NCI-H2081 treated with DMSO at 0.1 percent for 48 hours (cell line): Measurements from ENCODE around the gene FAM200B.

Experiments
- DNase-seq: peaks from one replicate; lab custom pipeline; 2025; lab: John Stamatoyannopoulos, UW

Gene FAM200B

GRCh38 chr4:15681372-15682241 lies at the start of gene FAM200B:
Gene FAM200B (plus strand): TSS chr4:15681827. CDS start chr4:15686978, 5,151 bp downstream.
- peak; percentile 98 for DNase-seq

DNA sequence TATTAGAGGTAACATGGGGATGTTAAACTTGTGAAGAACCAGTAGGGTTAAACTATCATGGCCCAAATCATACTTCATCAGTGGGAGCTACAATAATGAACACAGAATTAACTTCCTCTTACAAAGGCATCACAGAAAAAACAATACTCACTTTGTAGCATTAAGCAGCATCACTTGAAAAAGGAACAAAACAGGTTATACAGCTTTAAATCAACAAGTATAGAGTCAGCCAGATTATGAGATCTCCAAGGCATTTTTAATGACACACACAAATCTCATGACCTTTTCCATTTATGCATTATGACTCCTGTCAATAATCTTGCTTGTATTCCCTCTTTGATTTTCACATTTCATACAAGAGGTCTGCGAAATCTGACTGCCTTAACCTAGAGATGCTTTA lies 44.8 kb upstream of the FAM200B start:
- no peak for DNase-seq

DNA sequence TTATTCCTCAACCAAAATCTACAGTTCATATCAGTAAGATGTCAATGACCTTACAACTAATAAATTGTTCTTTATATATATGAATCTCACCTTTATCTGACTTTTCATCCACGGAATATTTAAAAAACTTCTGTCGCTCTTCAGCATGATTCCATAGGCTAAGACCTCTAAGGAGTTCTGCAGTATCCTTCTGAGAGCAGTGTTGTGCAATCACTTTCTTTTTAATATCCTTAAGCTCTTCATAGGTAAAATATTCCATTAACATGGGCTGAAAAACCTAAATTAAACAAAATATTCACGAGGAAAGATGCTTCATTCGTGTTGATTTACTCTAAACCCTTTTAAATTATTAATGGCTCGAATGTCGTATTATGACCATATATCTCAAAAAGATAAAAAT lies 43.2 kb upstream of the FAM200B start:
- DNase-seq, result no peak

GRCh38 chr4:15648600-15648999 lies 33.0 kb upstream of the FAM200B start:
- no peak for DNase-seq

- DNase-seq, result peak; percentile 35
Measured at GRCh38 chr4:15649914-15650545, 31.6 kb upstream of the FAM200B start.

DNA sequence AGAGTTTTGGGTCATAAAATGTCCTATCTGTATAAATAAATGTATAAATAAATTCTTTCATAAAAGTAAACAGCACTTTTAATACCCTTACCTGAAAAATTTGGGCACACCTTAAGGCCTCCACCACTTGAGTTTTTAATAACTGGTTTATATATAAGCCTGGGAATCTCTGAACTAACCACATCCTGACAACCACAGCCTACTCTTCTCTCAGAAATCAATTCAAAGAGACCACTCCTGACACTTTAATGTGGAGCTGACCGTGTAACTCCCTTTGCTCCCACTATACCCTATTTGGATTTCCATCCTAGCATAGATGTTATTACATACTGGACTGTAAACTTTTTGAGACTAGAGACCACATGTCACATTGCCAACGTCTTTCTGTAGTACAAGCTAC lies 30.0 kb upstream of the FAM200B start:
- DNase-seq, result no peak

DNA sequence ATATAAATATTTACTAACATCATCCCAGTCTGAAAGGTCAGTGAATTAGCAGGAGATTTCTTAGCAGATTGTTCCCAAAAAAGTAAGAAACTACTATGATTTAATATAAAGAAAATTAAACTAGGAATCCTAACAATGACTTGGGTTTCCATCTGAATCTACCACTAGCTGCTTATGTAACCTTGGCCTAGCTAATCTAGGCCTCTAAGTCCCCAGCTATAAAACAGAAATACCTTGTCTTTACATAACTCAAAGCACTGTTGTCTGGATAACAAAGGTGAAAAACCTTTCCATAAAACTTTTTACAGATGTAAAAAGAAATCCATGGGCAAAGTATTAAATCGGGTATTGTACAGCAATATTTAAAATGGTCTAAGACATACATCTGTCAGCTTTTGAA lies 29.4 kb upstream of the FAM200B start:
- no peak for DNase-seq

DNA sequence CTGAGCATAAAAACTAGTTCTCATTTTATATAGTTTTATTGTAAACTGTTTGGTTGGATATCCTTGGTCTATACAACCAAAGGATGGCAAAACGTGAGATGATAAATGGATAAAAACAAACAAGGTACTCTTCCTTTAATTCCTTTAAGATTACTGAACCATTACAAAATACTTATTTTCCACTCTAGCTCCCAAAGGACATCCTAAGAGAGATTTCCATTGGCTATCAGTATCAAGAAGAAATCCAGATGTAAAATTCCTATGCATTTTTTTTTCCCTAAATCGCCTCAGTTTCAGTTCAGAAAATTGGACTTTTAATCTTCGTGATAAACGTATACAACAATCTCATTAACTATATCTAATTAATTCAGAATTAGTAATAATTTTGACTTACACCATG lies 28.8 kb upstream of the FAM200B start:
- no peak for DNase-seq

- no peak for DNase-seq
Measured at GRCh38 chr4:15653420-15653819, 28.2 kb upstream of the FAM200B start.

DNA sequence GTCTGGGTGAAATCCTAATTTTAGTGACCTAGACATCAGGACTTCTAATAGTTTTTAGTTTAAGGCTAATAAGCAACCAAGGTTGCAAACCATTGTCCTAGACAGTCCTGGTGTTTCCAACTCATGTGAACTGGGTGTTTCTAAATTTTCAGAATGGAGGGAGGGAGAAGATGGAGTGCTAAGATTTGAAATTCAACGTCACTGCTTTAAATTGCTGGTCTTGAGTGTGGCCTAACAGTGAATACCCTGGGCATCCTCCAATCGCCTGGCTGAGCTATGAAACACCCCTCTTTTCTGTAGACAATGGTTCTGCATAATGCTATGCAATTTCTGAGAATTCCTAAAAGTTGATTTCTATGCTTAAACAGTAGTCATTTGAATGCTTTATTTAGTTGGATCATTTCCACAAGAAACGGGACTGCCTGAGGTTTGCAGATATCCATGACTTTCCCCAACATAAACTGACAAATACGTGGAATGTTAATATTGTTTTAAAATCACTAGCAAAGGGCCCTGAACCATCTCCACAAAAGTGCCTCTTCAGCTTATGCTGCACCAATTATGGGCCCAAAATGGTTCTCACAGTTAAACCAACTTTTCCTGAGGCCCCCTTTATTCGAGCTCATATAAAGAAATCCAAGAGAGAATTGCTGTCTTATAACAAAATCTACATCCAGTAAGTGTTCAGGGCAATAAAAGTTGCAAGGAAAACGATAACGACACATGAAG lies 27.6 kb upstream of the FAM200B start:
- DNase-seq, result peak; percentile 23

GRCh38 chr4:15654593-15655222 lies 26.9 kb upstream of the FAM200B start:
- DNase-seq, result no peak

GRCh38 chr4:15655223-15656037 lies 26.2 kb upstream of the FAM200B start, which contains the start of gene FBXL5:
Gene FBXL5 (minus strand): TSS chr4:15655357. CDS start chr4:15655287, 70 bp downstream.
- peak; percentile 48 for DNase-seq

DNA sequence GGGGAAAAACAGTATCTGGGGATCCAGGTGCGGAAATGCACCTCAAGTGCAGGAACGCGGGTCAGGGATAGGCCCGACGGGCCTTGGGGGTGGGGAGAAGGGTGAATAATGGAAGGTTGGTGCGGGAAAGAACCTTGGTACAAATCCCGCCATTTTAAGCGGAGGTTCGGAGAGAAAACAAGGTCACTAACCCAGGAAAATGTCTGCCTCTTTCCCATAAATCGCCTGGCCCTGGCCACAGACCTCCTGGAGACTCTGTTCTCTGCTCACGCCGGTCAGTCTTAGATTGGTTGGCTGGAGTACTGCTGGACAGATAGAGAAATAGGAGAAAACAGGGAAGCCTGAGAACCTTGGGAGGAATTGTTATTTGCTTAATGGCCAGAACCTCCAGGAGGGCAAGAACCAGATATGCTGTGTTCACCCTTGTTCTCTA lies 25.6 kb upstream of the FAM200B start:
- DNase-seq, result no peak

DNA sequence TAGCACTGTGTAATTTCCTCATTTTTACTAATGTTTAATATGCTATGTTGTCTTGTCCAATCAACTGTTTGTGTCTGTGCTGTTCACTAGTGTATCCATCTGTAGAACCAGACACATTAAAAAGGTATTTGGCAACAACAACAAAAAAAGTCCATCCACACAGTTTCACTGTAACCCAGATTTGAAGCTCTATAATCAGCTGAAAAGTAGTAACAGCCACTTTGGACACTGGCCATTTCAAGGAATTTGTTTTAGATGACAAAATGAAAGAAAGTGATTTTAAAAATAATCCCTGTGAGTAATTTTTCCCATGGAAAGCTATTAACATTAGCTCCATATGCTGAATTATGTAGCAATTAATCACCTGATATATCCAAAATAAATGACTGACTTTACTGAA lies 24.3 kb upstream of the FAM200B start:
- DNase-seq, result no peak

- no peak for DNase-seq
Measured at GRCh38 chr4:15658136-15658770, 23.4 kb upstream of the FAM200B start.

DNA sequence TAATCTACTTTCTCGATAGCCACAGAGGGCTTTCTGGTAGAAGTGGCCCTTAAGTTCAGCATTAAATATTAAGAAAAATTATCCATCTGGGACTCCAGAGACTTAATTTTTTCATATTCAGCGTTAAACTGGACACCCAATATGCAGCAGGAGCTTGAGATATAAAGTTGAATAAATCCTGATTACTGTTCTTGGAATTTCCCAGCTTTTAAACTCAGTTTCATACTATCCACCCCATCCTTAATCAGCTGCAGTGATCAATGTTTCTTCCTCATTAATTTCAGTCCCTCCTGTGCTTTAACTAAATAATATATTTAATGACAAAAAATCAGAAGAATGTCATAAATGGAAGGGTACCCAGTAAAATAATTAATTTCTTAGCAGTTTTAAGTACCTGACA lies 22.8 kb upstream of the FAM200B start:
- no peak for DNase-seq

- no peak for DNase-seq
Measured at GRCh38 chr4:15659768-15660570, 21.7 kb upstream of the FAM200B start.

GRCh38 chr4:15665753-15666365 lies 15.8 kb upstream of the FAM200B start:
- no peak for DNase-seq

DNA sequence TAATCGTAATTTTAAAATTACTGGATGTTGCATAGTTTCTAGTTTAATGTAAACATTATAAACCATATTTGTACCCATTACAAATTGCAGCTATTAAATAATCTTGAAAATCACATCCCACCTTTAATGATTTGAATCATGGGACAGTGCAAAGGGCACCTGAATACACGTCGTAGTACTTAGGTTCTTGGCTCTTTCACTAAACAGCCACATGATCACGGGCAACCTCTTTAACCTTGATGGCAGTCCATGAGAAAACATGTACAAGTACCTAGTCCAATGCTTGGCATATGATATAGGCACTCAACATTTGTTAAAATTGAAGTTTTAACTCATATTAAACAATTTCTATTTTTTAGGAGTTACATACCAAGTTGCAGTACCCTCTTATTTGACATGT lies 14.6 kb upstream of the FAM200B start:
- no peak for DNase-seq
